Right atrium auricular region (tissue), 2 donors: ENCODE results near the gene MPPED2. TPM values are rescaled to one million over a fixed set of nuclear protein-coding genes. Genes with fewer than 3 reads are reported as not detected.

Experiments
- DNase-seq: peaks from one replicate; pipeline ENCODE4 v3.0.0-alpha.2; 2019; ENCODE audit warnings: low spot score
- H3K27ac ChIP-seq, 2 donors: fragments of 200-600 bp; sonication (generic); 1 replicate in 1 of 2; 2 replicates in 1 of 2; pipeline ENCODE4 v1.5.1; 2016 to 2019
- H3K27me3 ChIP-seq, 2 donors: fragments of 200-600 bp; sonication (generic); one replicate each; pipeline versions ENCODE4 v1.5.1 to v1.6.0; 2017 to 2019
- H3K36me3 ChIP-seq: fragments of 200-600 bp; sonication (generic); one replicate; pipeline ENCODE4 v1.5.1; 2016
- H3K4me1 ChIP-seq, 2 donors: fragments of 200-600 bp; sonication (generic); one replicate each; pipeline versions ENCODE4 v1.5.1 to v1.6.0; 2017 to 2019
- H3K4me3 ChIP-seq, 2 donors: fragments of 200-600 bp; sonication (generic); 1 replicate in 1 of 2; 2 replicates in 1 of 2; pipeline ENCODE4 v1.5.1; 2017 to 2019; ENCODE audit warnings: mild to moderate bottlenecking in 1 of 2, moderate library complexity in 1 of 2
- H3K9me3 ChIP-seq, 2 donors: fragments of 200-600 bp; sonication (generic); one replicate each; pipeline ENCODE4 v1.5.1; 2019
- CTCF ChIP-seq, 2 donors: fragments of 200-600 bp; sonication (generic); IDR thresholded peaks; one replicate each; pipeline ENCODE4 v1.5.1; 2019; ENCODE audit warnings: antibody characterized with exemption in 2 of 2
- total RNA-seq, 2 donors: library from RNA; depleted of rRNA; stranded (reverse); fragments of >200 nt; gene quantifications; one replicate each; pipeline ENCODE4 v1.1.0, GENCODE V29; 2016

MPPED2 gene
- total RNA-seq, 2 donors from 2014 or later = 1.1 to 1.6 TPM

GRCh38 chr11:30550022-30550542 lies 36.1 kb downstream of the MPPED2 start:
- H3K27ac ChIP-seq = no peak overlapping the region

GRCh38 chr11:30549565-30549964 lies 36.6 kb downstream of the MPPED2 start:
- Histone ChIP-seq H3K27me3 (no peaks in the 10 kb centered on the region), H3K27ac (no peak overlapping the region), H3K9me3 (no peaks in the 10 kb centered on the region), H3K4me1 (no peaks in the 10 kb centered on the region), H3K36me3 (no peaks in the 10 kb centered on the region), H3K4me3 (no peak overlapping the region)
- TF ChIP-seq CTCF (IDR thresholded peaks at IDR 0.05) = no peak
- no peak for DNase-seq

More at GRCh38 chr11:30550022-30550542, 36.1 kb downstream of the MPPED2 start:
- Histone ChIP-seq H3K36me3 (no peaks in the 10 kb centered on the region), H3K4me1 (no peaks in the 10 kb centered on the region), H3K4me3 (no peak overlapping the region), H3K9me3 (no peaks in the 10 kb centered on the region), H3K27me3 (no peaks in the 10 kb centered on the region)
- no peak for DNase-seq
- no peak for TF ChIP-seq CTCF (IDR thresholded peaks at IDR 0.05)

GRCh38 chr11:30546334-30546733 lies 39.8 kb downstream of the MPPED2 start:
- H3K36me3 ChIP-seq = no peaks in the 10 kb centered on the region
- no peak for DNase-seq
- no peak for TF ChIP-seq CTCF (IDR thresholded peaks at IDR 0.05)
- H3K4me1 ChIP-seq = no peaks in the 10 kb centered on the region
- no peaks in the 10 kb centered on the region for H3K27me3 ChIP-seq
- H3K9me3 ChIP-seq = no peaks in the 10 kb centered on the region
- no peak overlapping the region for H3K4me3 ChIP-seq
- no peak overlapping the region for H3K27ac ChIP-seq

GRCh38 chr11:30545507-30545906 lies 40.6 kb downstream of the MPPED2 start:
- TF ChIP-seq CTCF (IDR thresholded peaks at IDR 0.05) = no peak
- Histone ChIP-seq H3K36me3 (no peaks in the 10 kb centered on the region), H3K4me1 (no peaks in the 10 kb centered on the region), H3K4me3 (no peak overlapping the region), H3K27ac (no peak overlapping the region), H3K27me3 (no peaks in the 10 kb centered on the region), H3K9me3 (no peaks in the 10 kb centered on the region)
- DNase-seq = no peak

- no peak overlapping the region for H3K4me3 ChIP-seq
- no peaks in the 10 kb centered on the region for H3K9me3 ChIP-seq
- no peak for DNase-seq
- H3K27me3 ChIP-seq = no peaks in the 10 kb centered on the region
- TF ChIP-seq CTCF (IDR thresholded peaks at IDR 0.05) = no peak
- no peaks in the 10 kb centered on the region for H3K4me1 ChIP-seq
- H3K27ac ChIP-seq = no peak overlapping the region
- no peaks in the 10 kb centered on the region for H3K36me3 ChIP-seq
Measured at GRCh38 chr11:30543066-30543465, 43.1 kb downstream of the MPPED2 start.

GRCh38 chr11:30540781-30541180 lies 45.4 kb downstream of the MPPED2 start:
- H3K27ac ChIP-seq = no peak overlapping the region
- no peak overlapping the region for H3K4me3 ChIP-seq
- H3K9me3 ChIP-seq = no peaks in the 10 kb centered on the region
- H3K27me3 ChIP-seq = no peaks in the 10 kb centered on the region
- TF ChIP-seq CTCF (IDR thresholded peaks at IDR 0.05) = no peak
- DNase-seq = no peak
- no peaks in the 10 kb centered on the region for H3K36me3 ChIP-seq
- no peaks in the 10 kb centered on the region for H3K4me1 ChIP-seq
